ENCODE data around the gene GPR55.
A peak's percentile ranks its signal among the peaks of the same experiment; 100 is the strongest.

GPR55 gene

DNA sequence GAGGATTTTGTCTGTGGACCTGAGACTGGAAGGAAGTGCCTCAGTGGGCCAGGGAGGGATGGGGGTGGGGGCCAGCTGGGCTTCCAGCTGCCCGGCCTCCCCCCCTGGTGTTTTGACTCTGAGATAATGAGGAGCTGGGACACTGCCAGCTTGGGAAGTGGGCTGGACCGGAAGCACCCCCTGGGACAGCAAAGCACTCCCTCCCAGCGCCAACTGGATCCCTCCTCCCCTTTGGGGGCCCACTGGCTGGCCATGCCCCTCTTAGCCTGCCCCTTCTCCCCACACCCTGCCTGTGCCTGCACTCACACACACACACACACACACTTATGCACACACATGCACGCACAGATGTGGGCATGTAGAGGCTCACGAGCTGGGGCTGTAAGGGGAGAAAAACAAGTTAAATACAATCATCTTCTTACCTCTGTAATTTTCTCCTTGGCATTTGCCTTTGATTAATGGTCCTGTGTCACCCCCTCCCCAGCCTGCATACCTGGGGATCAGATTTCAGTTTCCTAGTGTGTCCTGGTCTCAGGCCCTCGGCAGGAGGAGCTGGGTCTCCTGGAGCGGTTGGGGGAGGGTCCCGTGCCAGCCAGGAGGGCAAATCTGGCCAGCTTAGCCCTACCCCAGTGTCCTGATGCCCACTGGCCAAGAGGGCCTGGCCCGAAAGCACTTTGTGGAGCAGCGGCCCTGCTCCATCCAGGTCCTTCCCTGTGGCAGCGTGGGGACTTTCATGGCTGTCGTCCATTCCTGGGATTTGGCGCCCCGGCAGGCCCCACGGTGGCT, 56.7 kb downstream of the GPR55 start:
- DNase-seq (ENCODE audit: low read depth) = no peak

DNA sequence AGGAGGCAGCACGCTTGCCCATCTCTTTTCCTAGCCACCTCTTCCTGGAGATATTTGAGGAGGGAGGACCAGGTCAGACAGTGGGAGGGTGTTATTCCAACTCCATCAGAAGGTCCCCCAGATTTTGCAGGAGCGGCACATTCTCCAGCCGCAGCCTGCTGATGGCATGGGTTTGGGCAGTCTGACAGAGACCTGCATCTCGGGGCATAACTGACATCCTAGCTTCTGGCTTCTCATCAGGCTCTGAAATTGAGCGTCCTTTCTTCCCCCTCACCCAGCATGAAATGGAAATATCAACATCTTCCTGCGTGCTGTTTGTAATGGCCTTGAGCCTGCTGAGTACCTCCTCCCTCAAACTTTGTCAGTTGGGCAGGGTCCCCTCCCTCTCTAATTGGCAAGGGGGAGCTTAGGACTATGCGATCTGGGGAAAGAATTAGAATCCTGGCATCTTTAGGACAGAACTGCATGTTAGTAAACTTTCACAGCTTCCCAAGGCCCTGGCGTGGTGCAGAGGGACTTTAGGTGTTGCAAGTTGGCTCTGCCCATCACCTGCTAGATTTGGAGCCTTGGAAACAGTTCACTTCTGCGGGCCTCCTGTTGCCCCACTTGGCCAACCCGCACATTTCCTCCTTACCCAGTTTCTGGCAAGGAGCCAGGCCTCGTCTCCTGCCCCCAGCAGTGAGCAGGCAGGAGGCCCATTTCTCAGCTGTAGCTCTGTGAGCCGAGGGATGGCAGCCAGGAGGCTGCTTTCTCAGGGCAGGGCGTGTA, 58.1 kb downstream of the GPR55 start:
- DNase-seq (ENCODE audit: low read depth) = peak; percentile 50

- DNase-seq (ENCODE audit: low read depth) = no peak
These were observed 59.0 kb downstream of the GPR55 start for GRCh38 chr2:230865766-230866755.

GRCh38 chr2:230865307-230865765, 59.7 kb downstream of the GPR55 start:
- DNase-seq (ENCODE audit: low read depth) = no peak

GRCh38 chr2:230864605-230865306, 60.3 kb downstream of the GPR55 start, which contains the start of gene ITM2C:
Gene ITM2C, plus strand, starts transcription at chr2:230864942. Its CDS starts 84 bp downstream, at chr2:230865026.
- peak; percentile 69 for DNase-seq (ENCODE audit: low read depth)

GRCh38 chr2:230864122-230864604, 60.9 kb downstream of the GPR55 start:
- DNase-seq (ENCODE audit: low read depth) = no peak

DNA sequence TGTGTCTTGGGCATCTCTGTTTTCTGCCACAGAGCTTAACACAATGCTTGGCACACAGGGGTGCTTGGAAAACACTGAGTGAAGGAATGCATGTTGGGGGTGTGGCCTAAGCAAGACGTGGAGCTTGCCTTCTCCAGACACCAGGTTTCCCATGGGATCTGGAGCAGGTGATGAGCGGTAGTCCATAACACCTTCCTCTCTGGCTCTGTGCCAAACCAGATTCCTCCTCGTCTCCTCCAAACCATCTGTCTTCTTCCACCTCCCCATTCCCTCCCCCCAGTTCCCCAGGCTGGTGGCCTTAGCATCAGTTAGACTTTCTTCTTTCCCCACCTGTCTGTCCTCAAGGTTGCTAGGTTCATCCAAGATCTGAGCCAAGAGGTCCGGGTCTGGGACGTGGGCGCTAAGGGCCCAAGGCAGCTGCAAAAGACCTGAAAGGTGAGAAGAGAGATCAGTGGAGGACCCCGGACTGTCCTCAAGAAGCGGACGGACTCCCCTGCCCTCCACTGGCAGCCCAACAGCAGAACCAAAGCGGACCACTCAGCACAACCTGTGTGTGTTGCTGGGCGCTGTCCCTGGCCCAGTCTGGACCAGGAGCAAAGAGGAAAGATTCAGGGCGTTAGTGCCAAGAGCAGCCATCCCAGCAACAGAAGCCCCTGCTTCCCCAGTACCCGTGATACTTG, 61.5 kb downstream of the GPR55 start:
- no peak for DNase-seq (ENCODE audit: low read depth)

- no peak for DNase-seq (ENCODE audit: low read depth)
These were observed 62.0 kb downstream of the GPR55 start for GRCh38 chr2:230863031-230863430.

- no peak for DNase-seq (ENCODE audit: low read depth)
These were observed 62.8 kb downstream of the GPR55 start for GRCh38 chr2:230862292-230862691.

DNA sequence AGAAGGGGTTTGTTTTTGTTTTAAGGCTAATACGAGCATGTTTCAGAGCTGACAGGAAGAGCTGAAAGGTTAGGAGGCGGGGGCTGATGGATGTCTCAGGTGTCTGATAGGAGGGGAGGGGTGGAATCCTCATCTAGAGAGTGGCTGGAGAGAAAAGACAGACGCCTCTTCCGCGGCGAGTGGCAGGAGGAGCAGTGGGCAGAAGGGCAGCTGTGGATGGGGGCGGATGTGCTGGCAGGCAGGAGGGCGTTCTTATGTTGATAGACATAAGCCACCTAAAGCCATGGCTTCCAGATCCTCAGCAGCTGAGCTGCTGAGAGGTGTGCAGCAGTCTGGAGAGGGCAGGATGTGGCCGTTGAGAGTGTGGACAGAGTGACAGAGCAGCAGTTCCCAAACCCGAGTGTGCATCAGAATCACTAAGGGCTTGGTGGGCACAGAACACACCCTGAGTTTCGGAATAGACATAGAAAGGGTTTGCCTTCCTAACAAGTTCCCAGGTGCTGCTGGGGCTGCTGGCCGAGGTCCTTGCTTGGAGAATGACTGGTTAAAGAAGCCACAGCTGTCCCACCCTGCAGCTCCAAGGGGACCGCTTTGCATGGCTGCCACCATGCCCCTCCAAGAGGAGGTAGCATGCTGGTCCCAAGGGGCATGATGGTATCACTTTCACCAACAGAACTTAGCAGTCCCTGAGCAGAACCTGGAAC, 63.3 kb downstream of the GPR55 start:
- no peak for DNase-seq (ENCODE audit: low read depth)

Measured in T follicular helper cell (primary cell).